ENCODE measurements around the gene BAIAP2. TPM values are rescaled to one million over a fixed set of nuclear protein-coding genes. Genes with fewer than 3 reads are reported as not detected.

The BAIAP2 gene
- total and polyA plus RNA-seq, 2 donors (not counting 3 experiments of a cell fraction or from before 2014, with no cell fraction given), result 12.3 to 18.6 TPM

GRCh38 chr17:81156866-81157805 lies 122.2 kb downstream of the BAIAP2 start:
- no peak for TF ChIP-seq FOS (IDR thresholded peaks at IDR 0.05; ENCODE audit: borderline replicate concordance, insufficient read depth, low read length)
- TF ChIP-seq POLR2AphosphoS5 (IDR thresholded peaks at IDR 0.05; ENCODE audit: insufficient read depth, low read depth, low read length), result no peak
- TF ChIP-seq MYC (IDR thresholded peaks at IDR 0.05; ENCODE audit: low read depth, low read length), result no peak
- no peak for TF ChIP-seq GATA2 (IDR thresholded peaks at IDR 0.05; ENCODE audit: insufficient read depth, insufficient read length, low read depth, low read length)
- no peak for TF ChIP-seq JUN (IDR thresholded peaks at IDR 0.05; ENCODE audit: borderline replicate concordance, insufficient read depth, insufficient read length, low read depth)
- no peak for TF ChIP-seq MAX (IDR thresholded peaks at IDR 0.05; ENCODE audit: insufficient read depth, insufficient read length)
- TF ChIP-seq CTCF (IDR thresholded peaks at IDR 0.05; ENCODE audit: extremely low read depth in 1 of 2, insufficient read depth in 1 of 2, low read depth in 1 of 2, low read length in 2 of 2), result no peak
- no peak for TF ChIP-seq POLR2A (IDR thresholded peaks at IDR 0.05; ENCODE audit: low read depth, low read length)
- TF ChIP-seq EZH2 (IDR thresholded peaks at IDR 0.05; ENCODE audit: borderline replicate concordance, low read depth, low read length, severe bottlenecking), result no peak
- no TSS peak for BruUV-seq (replicated peaks)

More at GRCh38 chr17:81156866-81157805, 122.2 kb downstream of the BAIAP2 start:
- no peak overlapping the region for H3K27ac ChIP-seq (ENCODE audit: insufficient read depth, low read depth, low read length)
- CTCF ChIA-PET, result interaction anchor here (0.9 to 1.3 kb wide), 3 partner anchors 14 to 50 kb away, joined by 3 to 4 read pairs (median 3); no protein-coding TSS in a partner anchor
- H3K9me3 ChIP-seq (replicated peaks; ENCODE audit: control insufficient read depth, insufficient read depth, low read length), result no peaks in the 10 kb centered on the region
- no peaks in the 10 kb centered on the region for H3K9me1 ChIP-seq (replicated peaks; ENCODE audit: control insufficient read depth, extremely low read depth, insufficient read depth, low read length)
- no peak for DNase-seq (ENCODE audit: low read depth, low spot score)
- intact Hi-C loops (cut with micrococcal nuclease) (no loop called here), dilution Hi-C loops (cut with MboI; ENCODE audit: extremely low pct_ligation_motif_present, low sequenced_read_pairs) (no loop called here)
- H3K4me1 ChIP-seq (ENCODE audit: control insufficient read depth, extremely low read depth, insufficient read depth, low read length), result peaks cover 4% of the 10 kb centered on the region
- H3K4me3 ChIP-seq (replicated peaks in 1 of 3; ENCODE audit: insufficient read depth in 1 of 3, low read depth in 1 of 3, low read length in 3 of 3), result no peak overlapping the region
- no peaks in the 10 kb centered on the region for H3K27me3 ChIP-seq (ENCODE audit: control insufficient read depth in 2 of 2, insufficient read depth in 2 of 2, low read length in 2 of 2)
- no peak overlapping the region for H2AFZ ChIP-seq (ENCODE audit: low read depth, low read length)
- H4K20me1 ChIP-seq (replicated peaks; ENCODE audit: control insufficient read depth, extremely low read depth, insufficient read depth, low read length), result no peaks in the 10 kb centered on the region
- H3K9ac ChIP-seq (replicated peaks; ENCODE audit: extremely low read depth, insufficient read depth, low read length), result no peak overlapping the region
- H3K36me3 ChIP-seq (ENCODE audit: control insufficient read depth in 2 of 2, extremely low read depth in 1 of 2, insufficient read depth in 2 of 2, low read length in 2 of 2), result no peaks in the 10 kb centered on the region
- POLR2A ChIA-PET, result no interaction called here
- no peaks in the 10 kb centered on the region for H3K79me2 ChIP-seq (ENCODE audit: control insufficient read depth, insufficient read depth, low read length)
- FAIRE-seq, result no peak
- H3K4me2 ChIP-seq (ENCODE audit: insufficient read depth, low read length), result no peak overlapping the region

All from endothelial cell of umbilical vein (primary cell).